ENCODE results near the gene S100A3. TPM values are rescaled to one million over a fixed set of nuclear protein-coding genes. Genes with fewer than 3 reads are reported as not detected.

Gene S100A3
- total RNA-seq, 1 donor from 2014 or later: 10.2 TPM

DNA sequence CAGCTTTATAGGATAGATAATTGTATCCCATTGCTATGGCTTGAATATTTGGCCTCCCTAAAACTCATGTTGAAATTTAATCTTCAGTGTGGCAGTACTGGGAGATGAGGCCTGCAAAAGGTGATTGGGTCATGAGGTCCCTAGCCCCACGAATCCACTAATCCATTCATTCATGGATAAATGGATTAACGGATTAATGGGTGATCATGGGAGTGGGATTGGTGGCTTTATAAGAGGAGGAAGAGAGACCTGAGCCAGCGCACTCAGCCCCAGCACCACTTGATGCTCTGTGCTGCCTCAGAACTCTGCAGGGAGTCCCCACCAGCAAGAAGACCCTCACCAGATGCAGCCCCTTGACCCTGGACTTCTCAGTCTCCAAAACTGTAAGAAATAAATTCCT lies 45.3 kb downstream of the S100A3 start:
- H3K4me3 ChIP-seq (ENCODE audit: low read depth, low read length): no peak overlapping the region
- TF ChIP-seq, protein P1, sequence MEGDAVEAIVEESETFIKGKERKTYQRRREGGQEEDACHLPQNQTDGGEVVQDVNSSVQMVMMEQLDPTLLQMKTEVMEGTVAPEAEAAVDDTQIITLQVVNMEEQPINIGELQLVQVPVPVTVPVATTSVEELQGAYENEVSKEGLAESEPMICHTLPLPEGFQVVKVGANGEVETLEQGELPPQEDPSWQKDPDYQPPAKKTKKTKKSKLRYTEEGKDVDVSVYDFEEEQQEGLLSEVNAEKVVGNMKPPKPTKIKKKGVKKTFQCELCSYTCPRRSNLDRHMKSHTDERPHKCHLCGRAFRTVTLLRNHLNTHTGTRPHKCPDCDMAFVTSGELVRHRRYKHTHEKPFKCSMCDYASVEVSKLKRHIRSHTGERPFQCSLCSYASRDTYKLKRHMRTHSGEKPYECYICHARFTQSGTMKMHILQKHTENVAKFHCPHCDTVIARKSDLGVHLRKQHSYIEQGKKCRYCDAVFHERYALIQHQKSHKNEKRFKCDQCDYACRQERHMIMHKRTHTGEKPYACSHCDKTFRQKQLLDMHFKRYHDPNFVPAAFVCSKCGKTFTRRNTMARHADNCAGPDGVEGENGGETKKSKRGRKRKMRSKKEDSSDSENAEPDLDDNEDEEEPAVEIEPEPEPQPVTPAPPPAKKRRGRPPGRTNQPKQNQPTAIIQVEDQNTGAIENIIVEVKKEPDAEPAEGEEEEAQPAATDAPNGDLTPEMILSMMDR (conservative IDR thresholded peaks at IDR 0.05; ENCODE audit: low read depth, low read length): no peak
- DNase-seq (ENCODE audit: low read depth): no peak

DNA sequence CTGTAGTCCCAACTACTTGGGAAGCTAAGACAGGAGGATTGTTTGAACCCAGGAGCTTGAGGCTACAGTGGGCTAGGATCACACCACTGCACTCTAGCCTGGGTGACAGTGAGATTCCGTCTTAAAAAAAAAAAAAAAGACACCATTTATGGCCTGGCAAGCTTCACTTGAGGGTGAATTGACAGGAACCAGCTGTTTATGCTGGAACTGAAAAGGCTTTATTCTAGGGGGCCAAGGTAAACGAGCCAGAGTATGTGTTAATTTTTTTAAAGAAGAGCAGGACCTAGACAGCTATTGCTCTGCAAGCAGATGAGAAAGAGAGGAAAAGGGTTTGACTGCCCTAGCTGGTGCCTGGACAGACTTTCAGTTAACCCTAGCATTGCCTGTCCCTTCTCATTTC lies 50.3 kb downstream of the S100A3 start:
- TF ChIP-seq, protein P1 (conservative IDR thresholded peaks at IDR 0.05; ENCODE audit: low read depth, low read length): no peak
- no peak for DNase-seq (ENCODE audit: low read depth)
- H3K4me3 ChIP-seq (ENCODE audit: low read depth, low read length): no peak overlapping the region

Other genes starting within 250 kb of the S100A3 start
- gene PGLYRP3, start 236.3 kb downstream of the S100A3 start, total RNA-seq: not detected in 2 replicates
- gene PGLYRP4, start 200.4 kb downstream of the S100A3 start, total RNA-seq: not detected in 2 replicates
- 18.9 and 88.6 TPM in 2 replicates for gene S100A9, start 191.4 kb downstream of the S100A3 start, total RNA-seq
- gene S100A12, start 173.6 kb downstream of the S100A3 start, total RNA-seq: not detected in 2 replicates
- not detected in 2 replicates for gene S100A8, start 158.2 kb downstream of the S100A3 start, total RNA-seq
- not detected in 2 replicates for gene S100A7A, start 132.7 kb downstream of the S100A3 start, total RNA-seq
- gene S100A7, start 88.6 kb downstream of the S100A3 start, total RNA-seq: not detected in 2 replicates
- gene S100A6, start 13.3 kb downstream of the S100A3 start, total RNA-seq: 1,217 and 1,569 TPM in 2 replicates
- 2.7 and 4.0 TPM in 2 replicates for gene S100A5, start 8.3 kb downstream of the S100A3 start, total RNA-seq
- 31.2 and 33.8 TPM in 2 replicates for gene S100A4, start 3.5 kb downstream of the S100A3 start, total RNA-seq
- gene S100A2, start 16.6 kb upstream of the S100A3 start, total RNA-seq: 24.8 and 25.6 TPM in 2 replicates
- 832 and 1,016 TPM in 2 replicates for gene S100A16, start 63.9 kb upstream of the S100A3 start, total RNA-seq
- gene S100A14, start 67.1 kb upstream of the S100A3 start, total RNA-seq: 11.2 and 43.8 TPM in 2 replicates
- gene S100A13, start 78.2 kb upstream of the S100A3 start, total RNA-seq: 186 and 345 TPM in 2 replicates
- gene S100A1, start 79.2 kb upstream of the S100A3 start, total RNA-seq: 1.3 and 16.5 TPM in 2 replicates
- gene CHTOP, start 84.8 kb upstream of the S100A3 start, total RNA-seq: 53.0 and 64.7 TPM in 2 replicates
- gene SNAPIN, start 109.4 kb upstream of the S100A3 start, total RNA-seq: 59.8 and 79.9 TPM in 2 replicates
- gene ILF2, start 121.7 kb upstream of the S100A3 start, total RNA-seq: 295 and 370 TPM in 2 replicates
- 0.72 and 0.92 TPM in 2 replicates for gene NPR1, start 129.4 kb upstream of the S100A3 start, total RNA-seq
- gene INTS3, start 178.8 kb upstream of the S100A3 start, total RNA-seq: 23.2 and 30.3 TPM in 2 replicates
- 5.1 and 6.5 TPM in 2 replicates for gene SLC27A3, start 226.1 kb upstream of the S100A3 start, total RNA-seq